ENCODE data around the gene PEDS1.
"Not testable (repeated sequence)": the region's sequence is repeated elsewhere in the genome, so short reads cannot be mapped to it uniquely, and the experiment has no call there.

The PEDS1 gene

GRCh38 chr20:50113420-50114224 lies 39.9 kb downstream of the PEDS1 start:
- DNase-seq (ENCODE audit: low read depth in 3 of 3), result no peak

- DNase-seq (ENCODE audit: low read depth in 3 of 3), result peak; percentile 76 to 83 (median 82)
Measured at GRCh38 chr20:50112512-50113419, 40.8 kb downstream of the PEDS1 start, which contains the start of gene UBE2V1. UBE2V1 (minus strand) TSS chr20:50113150; CDS start chr20:50113128, 22 bp downstream.

DNA sequence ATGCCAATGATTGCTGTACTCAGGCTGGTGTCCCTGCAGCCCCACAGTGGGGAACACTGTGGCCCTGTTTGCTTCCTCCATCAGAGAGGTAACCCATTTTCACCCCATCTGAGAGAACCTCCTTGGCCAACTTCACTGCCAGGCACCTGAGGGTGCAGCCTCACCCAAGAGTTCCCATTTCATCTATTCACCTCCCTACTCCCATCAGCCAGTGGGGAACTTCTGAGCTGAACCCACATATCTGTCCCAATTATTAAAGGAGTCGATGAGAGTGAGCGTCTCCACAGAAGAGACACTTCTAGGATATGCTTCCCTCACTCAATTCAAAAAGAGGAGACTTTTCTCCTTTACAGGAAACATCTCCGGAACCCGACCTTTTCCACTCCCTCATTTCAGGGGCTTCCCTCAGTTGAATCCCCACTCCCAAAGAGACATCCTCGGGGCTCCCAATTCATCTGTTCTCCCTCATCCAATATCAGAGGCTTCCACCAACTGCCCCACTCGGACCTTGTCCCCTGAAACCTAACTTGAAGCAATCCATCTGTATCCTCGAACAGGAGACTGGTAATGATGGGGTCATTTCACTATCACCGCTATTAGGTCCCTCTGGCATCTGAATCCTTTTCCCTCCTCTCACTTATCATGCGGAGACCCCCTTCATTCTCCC lies 41.6 kb downstream of the PEDS1 start:
- DNase-seq (ENCODE audit: low read depth in 3 of 3), result no peak

DNA sequence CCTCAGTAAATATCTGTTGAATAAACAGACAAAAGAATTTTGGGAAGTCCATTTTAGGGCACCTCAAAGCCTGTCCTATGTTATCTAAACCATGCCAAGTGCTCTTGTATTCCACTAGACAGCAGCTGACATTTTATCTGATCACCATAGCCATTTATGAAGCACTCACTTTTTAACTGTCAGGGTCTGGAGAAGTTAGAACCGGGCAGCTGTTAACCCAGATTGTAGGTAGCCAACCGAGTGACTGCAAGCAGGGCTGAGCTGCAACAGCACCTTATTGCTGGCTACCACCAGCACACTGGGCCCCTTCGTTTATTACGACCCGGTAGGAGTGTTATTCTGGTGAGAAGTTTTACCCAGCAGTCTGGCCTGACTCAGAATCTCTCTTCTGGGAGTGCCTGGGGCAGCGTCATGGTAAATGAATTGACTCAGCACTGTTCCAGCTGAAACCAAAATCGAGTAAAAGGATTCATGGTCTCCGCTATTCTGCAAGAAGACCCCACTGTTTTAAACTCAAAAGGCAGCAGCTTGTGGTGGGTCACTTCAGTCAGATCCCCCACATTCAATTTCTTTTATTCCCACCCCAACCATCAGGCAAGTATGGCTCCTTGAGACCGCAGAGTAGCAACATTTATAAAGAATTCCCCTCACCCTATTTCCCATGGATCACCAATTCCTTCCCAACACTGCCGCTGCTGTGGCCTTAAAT lies 42.2 kb downstream of the PEDS1 start:
- DNase-seq (ENCODE audit: low read depth in 3 of 3), result no peak

DNA sequence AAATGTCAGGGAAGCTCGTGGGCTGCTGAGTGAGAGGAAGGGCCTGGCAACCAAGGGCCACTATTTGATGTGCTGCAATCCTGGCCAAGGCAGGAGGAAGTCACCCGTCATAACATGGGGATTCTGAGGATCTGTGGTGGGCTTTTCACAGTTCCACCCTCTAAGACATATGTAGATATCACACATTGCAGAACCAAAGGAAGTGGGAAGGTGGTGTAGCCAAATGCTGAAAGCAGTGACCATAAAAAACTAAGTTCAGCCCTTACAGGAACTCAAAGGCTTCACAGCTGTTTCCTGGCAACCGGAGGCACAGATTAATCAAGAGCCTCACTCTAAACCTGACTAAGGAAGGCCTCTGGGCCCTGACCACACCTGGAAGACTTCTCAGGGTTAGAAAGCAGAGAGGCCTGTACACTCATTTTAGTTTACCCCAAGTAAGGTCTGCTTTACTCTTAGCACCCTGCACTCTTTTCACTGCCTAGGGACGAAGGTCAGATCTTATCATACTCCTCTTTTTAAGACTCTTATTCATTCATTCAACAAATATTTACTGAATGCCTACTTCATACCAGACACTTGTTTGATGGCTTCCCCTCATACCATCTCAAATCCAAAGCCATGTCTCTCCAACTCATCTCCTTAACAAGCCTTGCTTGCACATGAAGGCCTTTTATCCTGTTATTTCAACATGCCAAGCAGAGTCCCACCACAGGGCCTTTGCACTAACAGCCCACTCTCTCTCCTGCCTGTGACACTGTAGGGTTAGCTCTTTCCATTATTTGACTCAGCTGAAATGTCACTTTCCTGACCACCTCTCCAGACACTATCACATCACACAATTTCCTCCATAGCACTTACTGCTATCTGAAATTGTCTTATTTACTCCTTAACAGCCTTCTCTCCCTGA lies 43.1 kb downstream of the PEDS1 start:
- DNase-seq (ENCODE audit: low read depth in 3 of 3), result no peak

GRCh38 chr20:50108556-50109235 lies 44.8 kb downstream of the PEDS1 start:
- no peak for DNase-seq (ENCODE audit: low read depth in 3 of 3)

GRCh38 chr20:50107796-50108331 lies 45.7 kb downstream of the PEDS1 start:
- no peak for DNase-seq (ENCODE audit: low read depth in 3 of 3)

DNA sequence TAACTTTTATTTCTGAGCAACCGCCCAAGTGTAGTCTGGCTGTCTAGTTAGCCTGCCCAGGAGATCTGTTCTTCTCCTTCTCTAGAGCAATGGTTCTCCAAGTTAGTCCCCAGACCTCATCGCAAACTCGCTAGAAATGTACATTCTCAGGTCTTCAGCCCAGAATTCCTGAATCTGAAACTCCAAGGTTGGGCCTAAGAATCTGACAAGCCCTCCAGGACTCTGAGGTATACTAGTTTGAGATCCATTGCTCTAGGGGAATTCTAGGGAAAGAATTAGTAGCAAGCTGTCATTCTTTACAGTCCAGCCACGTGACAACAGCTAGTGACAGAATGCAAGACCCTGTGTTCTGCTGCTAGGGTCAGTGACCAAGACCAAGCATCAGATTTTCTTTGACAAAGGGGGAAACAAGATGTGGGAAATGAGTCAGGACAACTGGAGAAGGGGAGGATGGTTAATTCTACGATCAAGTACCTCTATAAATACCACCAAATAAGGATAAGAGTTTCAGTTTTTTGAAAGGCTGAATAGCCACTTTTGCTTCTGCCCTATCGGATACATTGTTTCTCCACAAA lies 46.4 kb downstream of the PEDS1 start:
- no peak for DNase-seq (ENCODE audit: low read depth in 3 of 3)

GRCh38 chr20:50106669-50107068 lies 46.9 kb downstream of the PEDS1 start:
- not testable (repeated sequence) for DNase-seq (ENCODE audit: low read depth in 3 of 3)
